Measurements from ENCODE around the gene SYNE3.

SYNE3 gene

GRCh38 chr14:95524706-95525512 lies 8.5 kb upstream of the SYNE3 start:
- Histone ChIP-seq H3K4me3 (peak overlapping the region; percentile 64; the same call in 1 of the 2 replicates), H3K27ac (peak overlapping the region; percentile 90)

DNA sequence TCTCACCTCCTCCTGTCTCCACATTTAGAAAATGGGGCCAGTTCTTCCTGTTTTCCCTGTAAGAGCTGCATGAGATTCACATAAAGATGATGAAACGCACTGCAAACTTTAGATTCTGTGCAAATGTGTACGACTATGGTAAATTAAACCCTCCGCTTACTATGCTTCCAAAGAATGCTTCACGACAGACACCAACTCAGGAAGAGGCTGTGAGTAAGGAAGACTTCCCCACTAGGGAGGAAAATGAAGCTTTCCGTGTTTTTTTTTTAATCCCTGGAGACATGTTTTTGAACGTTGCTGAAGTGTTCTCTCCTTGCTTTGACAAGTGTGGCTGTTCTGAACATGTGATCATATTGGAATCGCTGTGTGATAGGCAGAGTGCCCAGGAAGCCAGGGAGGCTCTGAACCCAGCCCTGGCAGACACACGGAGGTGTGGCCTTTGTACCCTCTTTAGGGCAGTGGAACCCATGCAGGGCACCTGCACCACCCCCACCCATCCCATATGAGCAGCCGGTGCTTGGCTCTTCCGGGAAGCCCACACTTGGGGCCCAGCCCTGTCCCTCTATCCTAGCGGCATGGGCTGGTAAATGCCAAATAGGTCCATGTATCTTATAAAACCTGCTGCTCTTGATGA lies 7.5 kb upstream of the SYNE3 start:
- peak overlapping the region; percentile 90 for H3K27ac ChIP-seq
- H3K9me3 ChIP-seq = no peaks in the 10 kb centered on the region
- TF ChIP-seq Cebpa-rat (IDR thresholded peaks at IDR 0.05) = no peak
- H3K4me3 ChIP-seq = peak overlapping the region; percentile 64
- peaks cover 100% of the 10 kb centered on the region for H3K4me1 ChIP-seq
- peak overlapping the region; percentile 84 for H3K9ac ChIP-seq
- H3K36me3 ChIP-seq = no peaks in the 10 kb centered on the region
- H3K4me2 ChIP-seq = peak overlapping the region; percentile 96
- no peaks in the 10 kb centered on the region for H3K27me3 ChIP-seq
- H4K20me1 ChIP-seq = no peaks in the 10 kb centered on the region

More at GRCh38 chr14:95524706-95525512, 8.5 kb upstream of the SYNE3 start:
- H3K9me3 ChIP-seq = no peaks in the 10 kb centered on the region
- H3K9ac ChIP-seq = peak overlapping the region; percentile 32
- TF ChIP-seq Cebpa-rat (IDR thresholded peaks at IDR 0.05) = no peak; the same call in 1 of the 2 replicates
- H3K4me1 ChIP-seq = peaks cover 100% of the 10 kb centered on the region
- H3K27me3 ChIP-seq = no peaks in the 10 kb centered on the region
- H4K20me1 ChIP-seq = no peaks in the 10 kb centered on the region
- H3K4me2 ChIP-seq = peak overlapping the region; percentile 96
- H3K36me3 ChIP-seq = peaks cover 8% of the 10 kb centered on the region; the same call in 1 of the 2 replicates

DNA sequence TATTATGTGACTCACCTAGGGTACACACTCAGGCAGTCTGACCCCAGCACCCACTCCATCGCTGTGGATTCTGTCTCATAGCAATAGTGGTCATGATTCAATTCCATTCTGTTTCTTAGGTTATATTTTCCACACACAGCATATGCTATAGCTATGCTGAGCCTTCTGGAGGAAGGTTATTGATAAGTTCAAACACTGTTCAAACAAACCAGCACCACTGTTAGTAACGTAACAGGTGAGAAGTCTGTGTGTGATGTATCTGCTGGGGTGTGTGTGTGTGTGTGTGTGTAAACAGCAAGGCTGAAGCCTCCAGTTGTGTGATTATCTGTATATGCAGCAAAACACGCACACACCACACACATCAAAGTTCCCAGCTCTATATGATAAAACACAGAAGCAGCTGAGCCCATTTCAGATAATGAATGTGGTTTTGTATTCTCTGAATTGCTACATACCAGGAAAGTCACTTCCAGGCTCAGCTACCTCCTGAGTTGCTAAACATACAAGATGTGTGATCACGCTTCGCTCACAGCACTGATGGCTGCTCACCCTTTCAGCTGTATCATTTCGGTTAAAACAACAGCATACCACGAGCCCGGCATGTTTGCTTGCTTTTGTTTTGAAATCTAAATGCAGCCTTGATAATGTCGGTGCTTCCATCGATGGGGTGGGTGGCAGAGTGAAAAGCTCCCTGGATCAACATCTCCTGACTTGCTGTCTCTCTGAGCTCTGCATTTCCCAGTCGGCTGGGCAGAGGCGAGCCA lies 6.8 kb upstream of the SYNE3 start:
- Histone ChIP-seq H3K9ac (peak overlapping the region; percentile 84), H3K9me3 (no peaks in the 10 kb centered on the region), H3K36me3 (no peaks in the 10 kb centered on the region), H3K4me3 (peak overlapping the region; percentile 64), H3K27ac (peak overlapping the region; percentile 90), H3K4me2 (peak overlapping the region; percentile 96), H3K4me1 (peaks cover 100% of the 10 kb centered on the region), H4K20me1 (no peaks in the 10 kb centered on the region), H3K27me3 (no peaks in the 10 kb centered on the region)
- TF ChIP-seq Cebpa-rat (IDR thresholded peaks at IDR 0.05) = 0 out of 2 replicates have a peak, but pooled peaks have one; percentile 7

DNA sequence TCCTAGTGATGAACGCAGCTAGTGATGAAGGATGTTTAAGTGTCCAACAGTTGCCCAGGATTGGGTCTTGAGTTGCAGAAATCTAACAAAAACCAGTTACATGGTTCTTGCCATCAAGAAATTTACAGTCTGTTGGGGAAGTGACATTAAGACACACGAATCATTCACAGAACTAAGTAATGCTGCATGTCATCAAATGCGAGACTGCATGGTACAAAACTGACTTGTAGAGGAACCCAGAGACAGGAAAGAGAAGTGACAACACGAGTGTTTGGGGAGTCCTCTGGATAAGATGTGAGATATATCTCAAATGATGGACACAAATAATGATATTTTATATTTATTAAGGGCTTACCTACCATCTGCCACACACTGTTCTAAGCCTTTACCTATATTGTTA lies 6.1 kb upstream of the SYNE3 start:
- TF ChIP-seq Cebpa-rat (IDR thresholded peaks at IDR 0.05) = no peak
- Histone ChIP-seq H3K4me2 (peak overlapping the region; percentile 96), H3K9ac (peak overlapping the region; percentile 84), H3K9me3 (no peaks in the 10 kb centered on the region), H3K36me3 (no peaks in the 10 kb centered on the region), H3K27me3 (no peaks in the 10 kb centered on the region), H4K20me1 (no peaks in the 10 kb centered on the region), H3K4me3 (peak overlapping the region; percentile 64), H3K4me1 (peaks cover 100% of the 10 kb centered on the region), H3K27ac (peak overlapping the region; percentile 90)

DNA sequence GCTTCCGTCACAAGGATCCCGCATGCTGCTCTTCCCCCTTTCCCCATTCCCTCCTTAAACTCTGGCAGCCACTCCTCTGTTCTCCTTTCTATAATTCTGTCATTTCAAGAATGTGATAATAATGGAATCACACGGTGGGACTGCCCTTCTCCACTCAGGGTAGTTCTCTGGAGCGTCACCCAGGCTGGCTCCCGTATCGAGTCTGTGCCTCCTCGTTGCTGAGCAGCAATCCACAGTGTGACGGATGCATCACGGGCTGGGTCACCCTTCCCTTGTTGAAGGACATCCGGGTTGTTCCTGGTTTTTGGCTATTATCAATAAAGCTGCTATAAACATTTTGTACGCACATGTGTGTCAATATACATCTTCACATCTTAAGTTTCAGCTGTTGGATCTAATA lies 5.7 kb upstream of the SYNE3 start:
- H3K9me3 ChIP-seq = no peaks in the 10 kb centered on the region
- no peak for TF ChIP-seq Cebpa-rat (IDR thresholded peaks at IDR 0.05)

GRCh38 chr14:95521001-95521400 lies 4.6 kb upstream of the SYNE3 start:
- no peaks in the 10 kb centered on the region for H3K9me3 ChIP-seq
- H3K4me3 ChIP-seq = no peak overlapping the region
- H3K27me3 ChIP-seq = no peaks in the 10 kb centered on the region
- H3K9ac ChIP-seq = peak overlapping the region; percentile 84; the same call in 1 of the 2 replicates
- H3K27ac ChIP-seq = peak overlapping the region; percentile 90
- H3K4me1 ChIP-seq = peaks cover 93% of the 10 kb centered on the region
- no peaks in the 10 kb centered on the region for H3K36me3 ChIP-seq
- peak overlapping the region; percentile 96 for H3K4me2 ChIP-seq
- TF ChIP-seq Cebpa-rat (IDR thresholded peaks at IDR 0.05) = no peak
- no peaks in the 10 kb centered on the region for H4K20me1 ChIP-seq

More for the DNA sequence above, 5.7 kb upstream of the SYNE3 start:
- Histone ChIP-seq H3K4me2 (peak overlapping the region; percentile 96), H3K27me3 (no peaks in the 10 kb centered on the region), H3K36me3 (no peaks in the 10 kb centered on the region), H3K27ac (peak overlapping the region; percentile 90), H4K20me1 (no peaks in the 10 kb centered on the region), H3K4me3 (0 out of 2 replicates have a peak overlapping the region, but pooled peaks have one; percentile 64), H3K9ac (peak overlapping the region; percentile 84), H3K4me1 (peaks cover 100% of the 10 kb centered on the region)

- Histone ChIP-seq H3K4me2 (peak overlapping the region; percentile 96), H4K20me1 (no peaks in the 10 kb centered on the region), H3K9me3 (no peaks in the 10 kb centered on the region), H3K27me3 (no peaks in the 10 kb centered on the region), H3K4me3 (peak overlapping the region; percentile 89), H3K27ac (peak overlapping the region; percentile 90), H3K9ac (peak overlapping the region; percentile 94), H3K4me1 (peaks cover 86% of the 10 kb centered on the region), H3K36me3 (no peaks in the 10 kb centered on the region)
- TF ChIP-seq Cebpa-rat (IDR thresholded peaks at IDR 0.05) = no peak
Observed at GRCh38 chr14:95520346-95520745, 3.9 kb upstream of the SYNE3 start.

- H3K9ac ChIP-seq = peak overlapping the region; percentile 94
- peak overlapping the region; percentile 89 for H3K4me3 ChIP-seq
- H3K9me3 ChIP-seq = no peaks in the 10 kb centered on the region
- TF ChIP-seq Cebpa-rat (IDR thresholded peaks at IDR 0.05) = no peak
- H3K27ac ChIP-seq = peak overlapping the region; percentile 90
- H4K20me1 ChIP-seq = no peaks in the 10 kb centered on the region
- peaks cover 80% of the 10 kb centered on the region for H3K4me1 ChIP-seq
- H3K36me3 ChIP-seq = peaks cover 2% of the 10 kb centered on the region; the same call in 1 of the 2 replicates
- peak overlapping the region; percentile 96 for H3K4me2 ChIP-seq
- H3K27me3 ChIP-seq = no peaks in the 10 kb centered on the region
Observed at GRCh38 chr14:95519699-95520098, 3.2 kb upstream of the SYNE3 start.

DNA sequence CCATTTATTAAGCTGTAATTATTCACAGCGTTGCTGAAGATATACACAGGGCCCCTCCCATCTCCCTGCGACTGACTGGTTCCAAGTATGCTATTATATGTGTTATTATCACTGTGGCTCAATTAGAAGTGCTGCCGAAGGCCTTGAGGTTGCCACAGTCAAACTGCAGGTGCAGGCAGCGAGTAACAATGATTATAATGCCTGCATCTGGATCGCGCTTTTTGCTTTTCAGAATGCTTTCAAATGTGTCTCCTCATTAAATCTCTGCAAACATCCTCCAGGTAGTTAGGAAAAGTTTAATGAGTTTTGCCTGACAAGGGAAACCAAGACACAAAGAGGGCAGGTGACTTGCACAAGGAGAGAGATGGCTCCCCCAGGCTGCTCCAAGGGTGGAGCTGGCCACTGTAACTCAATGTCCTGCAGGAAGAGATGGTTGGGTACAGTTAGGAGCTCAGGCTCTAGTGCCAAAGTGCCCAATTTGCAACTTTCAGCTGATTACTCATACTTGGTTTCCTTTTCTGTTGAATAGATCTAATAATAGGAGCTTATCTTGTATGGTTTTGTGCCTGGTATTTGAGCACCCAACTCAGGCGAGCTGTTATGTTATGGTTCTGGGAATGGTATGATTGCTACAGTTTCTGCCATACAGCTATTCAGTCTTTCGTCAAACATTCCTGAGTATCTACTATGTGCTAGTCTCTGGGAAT lies 1.7 kb upstream of the SYNE3 start:
- H3K36me3 ChIP-seq = peaks cover 15% of the 10 kb centered on the region; the same call in 1 of the 2 replicates
- H3K4me2 ChIP-seq = peak overlapping the region; percentile 96
- H3K27ac ChIP-seq = peak overlapping the region; percentile 90
- no peaks in the 10 kb centered on the region for H3K27me3 ChIP-seq
- H3K9ac ChIP-seq = peak overlapping the region; percentile 94
- H4K20me1 ChIP-seq = no peaks in the 10 kb centered on the region
- no peak for TF ChIP-seq Cebpa-rat (IDR thresholded peaks at IDR 0.05)
- H3K9me3 ChIP-seq = no peaks in the 10 kb centered on the region
- peaks cover 71% of the 10 kb centered on the region for H3K4me1 ChIP-seq
- peak overlapping the region; percentile 89 for H3K4me3 ChIP-seq
